GM23338 (cell line): ENCODE measurements around the gene USP17L22.
"Not testable (repeated sequence)": the region's sequence is repeated elsewhere in the genome, so short reads cannot be mapped to it uniquely, and the experiment has no call there.

ENCODE experiments used
- CREB1 ChIP-seq: fragments of 250-450 bp; sonication (Bioruptor Pico); IDR thresholded peaks from 2 replicates; pipeline ENCODE4 v1.5.0; 2020; ENCODE audit warnings: low read depth, mild to moderate bottlenecking, moderate library complexity
- CTCF ChIP-seq, 2 experiments: fragments of 200-600 bp in 1 of 2; sonication (generic) in 1 of 2; conservative IDR thresholded peaks; 2 replicates each; pipeline versions ENCODE4 v1.5.1 to v1.6.1; 2016 to 2017; ENCODE audit warnings: antibody characterized with exemption in 2 of 2, low read depth in 2 of 2, mild to moderate bottlenecking in 2 of 2, moderate library complexity in 1 of 2
- ETS1 ChIP-seq: IDR thresholded peaks from 2 replicates; pipeline ENCODE4 v1.6.1; 2016; ENCODE audit warnings: antibody characterized with exemption
- EZH2 ChIP-seq: fragments of 200-600 bp; sonication (generic); IDR thresholded peaks from one replicate; pipeline ENCODE4 v1.8.0; 2017; ENCODE audit warnings: antibody characterized with exemption, mild to moderate bottlenecking, low read depth; ENCODE audit not compliant: unreplicated experiment
- EZH2phosphoT487 ChIP-seq: fragments of 200-600 bp; sonication (generic); IDR thresholded peaks from one replicate; pipeline ENCODE4 v1.8.1; 2018; ENCODE audit warnings: antibody characterized with exemption; ENCODE audit not compliant: unreplicated experiment
- JUNB ChIP-seq: IDR thresholded peaks from one replicate; pipeline ENCODE4 v1.6.1; 2016; ENCODE audit warnings: antibody characterized with exemption; ENCODE audit not compliant: unreplicated experiment
- NANOG ChIP-seq: IDR thresholded peaks from 2 replicates; pipeline ENCODE4 v1.6.1; 2016; ENCODE audit warnings: antibody characterized with exemption, borderline replicate concordance
- POLR2AphosphoS5 ChIP-seq: IDR thresholded peaks from 2 replicates; pipeline ENCODE4 v1.6.1; 2016; ENCODE audit warnings: antibody characterized with exemption, low read depth
- REST ChIP-seq: IDR thresholded peaks from one replicate; pipeline ENCODE4 v1.6.1; 2018; ENCODE audit warnings: antibody characterized with exemption; ENCODE audit not compliant: unreplicated experiment
- STAT1 ChIP-seq: IDR thresholded peaks from one replicate; pipeline ENCODE4 v1.6.1; 2016; ENCODE audit warnings: antibody characterized with exemption; ENCODE audit not compliant: unreplicated experiment
- ZNF114 ChIP-seq: fragments of 250-450 bp; sonication (Bioruptor Pico); IDR thresholded peaks from 2 replicates; pipeline ENCODE4 v1.5.0; 2020; ENCODE audit warnings: mild to moderate bottlenecking, moderate library complexity
- ZNF331 ChIP-seq: fragments of 250-450 bp; sonication (Bioruptor Pico); IDR thresholded peaks from 2 replicates; pipeline ENCODE4 v1.5.0; 2020; ENCODE audit warnings: low read depth, mild to moderate bottlenecking, moderate library complexity
- ZNF462 ChIP-seq: fragments of 250-450 bp; sonication (Bioruptor Pico); IDR thresholded peaks from 2 replicates; pipeline ENCODE4 v1.5.0; 2020; ENCODE audit warnings: mild to moderate bottlenecking, moderate library complexity

GRCh38 chr4:9230249-9230648, 37.2 kb upstream of the USP17L22 start:
- not testable (repeated sequence) for TF ChIP-seq ZNF331 (CRISPR knock-in tag); EZH2; CREB1; POLR2AphosphoS5; EZH2phosphoT487; ETS1; NANOG; REST; JUNB; ZNF462 (CRISPR knock-in tag); STAT1; ZNF114 (CRISPR knock-in tag)
- 0 out of 4 replicates have a peak, but pooled peaks of 1 of the 2 experiments have one; percentile 4 for TF ChIP-seq CTCF (conservative IDR thresholded peaks at IDR 0.05; ENCODE audit: low read depth in 2 of 2)
